Testis (tissue), 3 donors: ENCODE data around the gene RNF182. TPM values are rescaled to one million over a fixed set of nuclear protein-coding genes. Genes with fewer than 3 reads are reported as not detected.

Experiments
- DNase-seq: peaks from one replicate; pipeline ENCODE4 v3.0.0-alpha.2; 2019
- H3K27ac ChIP-seq, 2 donors: fragments of 200-600 bp; sonication (generic); one replicate each; pipeline ENCODE4 v1.5.1; 2019
- H3K27me3 ChIP-seq: fragments of 200-600 bp; sonication (generic); one replicate; pipeline ENCODE4 v1.5.1; 2019
- H3K36me3 ChIP-seq: fragments of 200-600 bp; sonication (generic); one replicate; pipeline ENCODE4 v1.5.1; 2017; ENCODE audit warnings: low read depth; ENCODE audit errors: missing control alignments
- H3K4me1 ChIP-seq: fragments of 200-600 bp; sonication (generic); one replicate; pipeline ENCODE4 v1.5.1; 2019
- H3K4me3 ChIP-seq, 2 donors: fragments of 200-600 bp; sonication (generic); one replicate each; pipeline ENCODE4 v1.5.1; 2017 to 2019
- H3K9me3 ChIP-seq: fragments of 200-600 bp; sonication (generic); one replicate; pipeline ENCODE4 v1.5.1; 2017
- CTCF ChIP-seq, 3 experiments: fragments of 450-650 bp in 2 of 3; fragments of 200-600 bp in 1 of 3; sonication (generic) in 1 of 3; IDR thresholded peaks; one replicate each; pipeline ENCODE4 v1.5.1; 2016 to 2019; ENCODE audit warnings: antibody characterized with exemption in 3 of 3, mild to moderate bottlenecking in 2 of 3, moderate library complexity in 1 of 3
- POLR2A ChIP-seq: fragments of 450-650 bp; IDR thresholded peaks from one replicate; pipeline ENCODE4 v1.6.1; 2017; ENCODE audit warnings: antibody characterized with exemption, mild to moderate bottlenecking, moderate library complexity
- WGBS, 2 donors: methylation state at CpG; one replicate each; pipeline ENCODE4 v1.1.5; 2018; 5-methylcytosine and 5-hydroxymethylcytosine counted together
- intact Hi-C: fragments of 100-400 bp; cut with DNase I; formaldehyde crosslinking; loops from one replicate; pipeline ENCODE4 v1.15.1; 2023; ENCODE audit warnings: low total_unique reads
- polyA plus RNA-seq: library from polyadenylated mRNA; stranded (reverse); fragments of 350-450 nt; fragmentation: Illumina TruSeq; extraction: RNeasy Lipid Tissue Mini Kit (QIAGEN cat#74804); gene quantifications from one replicate; pipeline ENCODE4 v1.2.3, GENCODE V29; 2014; ENCODE audit warnings: low read depth, low replicate concordance; ENCODE audit not compliant: insufficient read depth
- total RNA-seq, 2 donors: library from RNA; depleted of rRNA; stranded (reverse); fragments of >200 nt; gene quantifications; one replicate each; pipeline ENCODE4 v1.2.3, GENCODE V29; 2016

The RNF182 gene
- total and polyA plus RNA-seq, 3 donors from 2014 or later = 5.8 to 7.2 (median 6.8) TPM

GRCh38 chr6:13884397-13884796 is 40.4 kb upstream of the RNF182 start:
- H3K4me1 ChIP-seq = no peaks in the 10 kb centered on the region
- no peaks in the 10 kb centered on the region for H3K36me3 ChIP-seq
- intact Hi-C loops = no loop called here
- no peaks in the 10 kb centered on the region for H3K9me3 ChIP-seq
- no peaks in the 10 kb centered on the region for H3K27me3 ChIP-seq
- no peak for TF ChIP-seq CTCF (IDR thresholded peaks at IDR 0.05)
- no peak for TF ChIP-seq POLR2A
- 77 to 79% methylated on average over 5 of the region's 5 CpGs for WGBS, 2 donors
- no peak overlapping the region for H3K27ac ChIP-seq
- no peak for DNase-seq
- no peak overlapping the region for H3K4me3 ChIP-seq

GRCh38 chr6:13885601-13886000 is 39.2 kb upstream of the RNF182 start:
- TF ChIP-seq CTCF (IDR thresholded peaks at IDR 0.05) = no peak
- no peak for TF ChIP-seq POLR2A
- Histone ChIP-seq H3K27ac (no peak overlapping the region), H3K9me3 (no peaks in the 10 kb centered on the region), H3K4me3 (no peak overlapping the region), H3K36me3 (no peaks in the 10 kb centered on the region), H3K27me3 (no peaks in the 10 kb centered on the region), H3K4me1 (no peaks in the 10 kb centered on the region)
- intact Hi-C loops = no loop called here
- DNase-seq = no peak
- 28 to 32% methylated on average over 2 of the region's 2 CpGs for WGBS, 2 donors

GRCh38 chr6:13886949-13887348 is 37.8 kb upstream of the RNF182 start:
- 84 to 96% methylated on average over 3 of the region's 3 CpGs for WGBS, 2 donors
- no peaks in the 10 kb centered on the region for H3K36me3 ChIP-seq
- H3K4me3 ChIP-seq = no peak overlapping the region
- TF ChIP-seq CTCF (IDR thresholded peaks at IDR 0.05) (no peak), POLR2A (no peak)
- H3K27ac ChIP-seq = no peak overlapping the region
- H3K27me3 ChIP-seq = no peaks in the 10 kb centered on the region
- intact Hi-C loops = no loop called here
- H3K9me3 ChIP-seq = no peaks in the 10 kb centered on the region
- DNase-seq = no peak
- H3K4me1 ChIP-seq = no peaks in the 10 kb centered on the region

GRCh38 chr6:13892017-13892645 is 32.6 kb upstream of the RNF182 start:
- 84 to 96% methylated on average over 2 of the region's 2 CpGs for WGBS, 2 donors
- H3K4me3 ChIP-seq = no peak overlapping the region
- H3K4me1 ChIP-seq = no peaks in the 10 kb centered on the region
- no peaks in the 10 kb centered on the region for H3K27me3 ChIP-seq
- DNase-seq = no peak
- no peak overlapping the region for H3K27ac ChIP-seq
- no peaks in the 10 kb centered on the region for H3K9me3 ChIP-seq
- intact Hi-C loops = no loop called here
- TF ChIP-seq POLR2A (no peak), CTCF (IDR thresholded peaks at IDR 0.05) (no peak)
- H3K36me3 ChIP-seq = no peaks in the 10 kb centered on the region

- Histone ChIP-seq H3K27me3 (no peaks in the 10 kb centered on the region), H3K36me3 (no peaks in the 10 kb centered on the region), H3K27ac (no peak overlapping the region), H3K4me3 (no peak overlapping the region), H3K9me3 (no peaks in the 10 kb centered on the region), H3K4me1 (no peaks in the 10 kb centered on the region)
- intact Hi-C loops = no loop called here
- 80 to 83% methylated on average over 5 to 6 of the region's 6 CpGs for WGBS, 2 donors
- TF ChIP-seq POLR2A = no peak
- no peak for TF ChIP-seq CTCF (IDR thresholded peaks at IDR 0.05)
- no peak for DNase-seq
Measured at GRCh38 chr6:13902922-13903321, 21.8 kb upstream of the RNF182 start.
